ENCODE measurements around the gene DPYSL5. TPM values are rescaled to one million over a fixed set of nuclear protein-coding genes. Genes with fewer than 3 reads are reported as not detected.

DPYSL5 gene
- total and polyA plus RNA-seq, 2 donors (not counting 3 experiments of a cell fraction or from before 2014, with no cell fraction given), result not detected

GRCh38 chr2:26932974-26933373, 85.0 kb downstream of the DPYSL5 start:
- FAIRE-seq, result no peak
- DNase-seq (ENCODE audit: low read depth, low spot score), result no peak
- H4K20me1 ChIP-seq (replicated peaks; ENCODE audit: control insufficient read depth, extremely low read depth, insufficient read depth, low read length), result no peaks in the 10 kb centered on the region
- no peaks in the 10 kb centered on the region for H3K79me2 ChIP-seq (ENCODE audit: control insufficient read depth, insufficient read depth, low read length)
- ChIA-PET POLR2A (no interaction called here), CTCF (interaction anchor here (0.8 to 3.3 kb wide), 7 partner anchors 8 to 84 kb away, joined by 3 to 18 read pairs (median 6); no protein-coding TSS in a partner anchor)
- H3K4me2 ChIP-seq (ENCODE audit: insufficient read depth, low read length), result no peak overlapping the region
- H3K4me3 ChIP-seq (replicated peaks in 1 of 3; ENCODE audit: insufficient read depth in 1 of 3, low read depth in 1 of 3, low read length in 3 of 3), result no peak overlapping the region
- H3K27ac ChIP-seq (ENCODE audit: insufficient read depth, low read depth, low read length), result no peak overlapping the region
- H3K27me3 ChIP-seq (ENCODE audit: control insufficient read depth in 2 of 2, insufficient read depth in 2 of 2, low read length in 2 of 2), result peaks cover 0 to 2% of the 10 kb centered on the region in 2 experiments
- intact Hi-C loops (cut with micrococcal nuclease) (no loop called here), dilution Hi-C loops (cut with MboI; ENCODE audit: extremely low pct_ligation_motif_present, low sequenced_read_pairs) (no loop called here)
- no peak overlapping the region for H2AFZ ChIP-seq (ENCODE audit: low read depth, low read length)
- H3K36me3 ChIP-seq (ENCODE audit: control insufficient read depth in 2 of 2, extremely low read depth in 1 of 2, insufficient read depth in 2 of 2, low read length in 2 of 2), result no peaks in the 10 kb centered on the region
- no peaks in the 10 kb centered on the region for H3K9me1 ChIP-seq (replicated peaks; ENCODE audit: control insufficient read depth, extremely low read depth, insufficient read depth, low read length)
- H3K4me1 ChIP-seq (ENCODE audit: control insufficient read depth, extremely low read depth, insufficient read depth, low read length), result no peaks in the 10 kb centered on the region
- H3K9ac ChIP-seq (replicated peaks; ENCODE audit: extremely low read depth, insufficient read depth, low read length), result no peak overlapping the region
- BruUV-seq (replicated peaks), result no TSS peak
- H3K9me3 ChIP-seq (replicated peaks; ENCODE audit: control insufficient read depth, insufficient read depth, low read length), result no peaks in the 10 kb centered on the region
- TF ChIP-seq EZH2 (IDR thresholded peaks at IDR 0.05; ENCODE audit: borderline replicate concordance, low read depth, low read length, severe bottlenecking) (no peak), POLR2A (IDR thresholded peaks at IDR 0.05; ENCODE audit: low read depth, low read length) (no peak), FOS (IDR thresholded peaks at IDR 0.05; ENCODE audit: borderline replicate concordance, insufficient read depth, low read length) (no peak), CTCF (IDR thresholded peaks at IDR 0.05; ENCODE audit: extremely low read depth in 1 of 2, insufficient read depth in 1 of 2, low read depth in 1 of 2, low read length in 2 of 2) (no peak), JUN (IDR thresholded peaks at IDR 0.05; ENCODE audit: borderline replicate concordance, insufficient read depth, insufficient read length, low read depth) (no peak), GATA2 (IDR thresholded peaks at IDR 0.05; ENCODE audit: insufficient read depth, insufficient read length, low read depth, low read length) (no peak), MAX (IDR thresholded peaks at IDR 0.05; ENCODE audit: insufficient read depth, insufficient read length) (no peak), POLR2AphosphoS5 (IDR thresholded peaks at IDR 0.05; ENCODE audit: insufficient read depth, low read depth, low read length) (no peak), MYC (IDR thresholded peaks at IDR 0.05; ENCODE audit: low read depth, low read length) (no peak)
